GM19238 (cell line): ENCODE results near the gene LENG9.
"Not testable (repeated sequence)": the region's sequence is repeated elsewhere in the genome, so short reads cannot be mapped to it uniquely, and the experiment has no call there.

Experiments used
- DNase-seq: peaks from one replicate; pipeline ENCODE4 v3.0.0; 2011; ENCODE audit warnings: low spot score; ENCODE audit not compliant: insufficient read length

The LENG9 gene

DNA sequence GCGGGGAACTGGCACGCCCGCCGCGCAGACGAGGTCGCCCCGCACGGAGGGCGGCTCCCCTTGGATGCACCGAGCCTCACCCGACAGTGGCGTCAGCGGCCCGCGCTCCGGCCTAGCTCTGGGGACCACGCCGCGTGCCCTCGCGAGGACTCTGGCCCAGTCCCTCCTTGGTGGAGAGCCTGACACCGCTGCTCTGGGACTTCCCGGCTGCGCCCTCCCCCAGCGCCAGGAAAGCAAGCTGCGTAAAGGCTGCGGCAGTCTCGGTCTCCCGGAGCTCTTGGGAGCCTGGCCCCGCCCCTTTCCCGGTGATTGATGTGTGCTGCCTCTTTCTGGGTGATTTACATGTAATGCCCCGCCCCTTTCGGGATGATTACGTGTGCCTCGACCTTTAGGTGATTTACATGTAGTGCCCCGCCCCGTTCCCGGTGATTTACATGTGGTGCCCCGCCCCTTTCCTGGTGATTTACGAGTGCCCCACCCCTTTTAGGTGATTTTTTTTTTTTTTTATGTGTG is at the start of gene LENG9:
Gene LENG9 (minus strand): TSS at position 248 of the 513 bp plus-strand sequence. CDS start 252 bp downstream, outside the sequence.
- peak; percentile 76 for DNase-seq

DNA sequence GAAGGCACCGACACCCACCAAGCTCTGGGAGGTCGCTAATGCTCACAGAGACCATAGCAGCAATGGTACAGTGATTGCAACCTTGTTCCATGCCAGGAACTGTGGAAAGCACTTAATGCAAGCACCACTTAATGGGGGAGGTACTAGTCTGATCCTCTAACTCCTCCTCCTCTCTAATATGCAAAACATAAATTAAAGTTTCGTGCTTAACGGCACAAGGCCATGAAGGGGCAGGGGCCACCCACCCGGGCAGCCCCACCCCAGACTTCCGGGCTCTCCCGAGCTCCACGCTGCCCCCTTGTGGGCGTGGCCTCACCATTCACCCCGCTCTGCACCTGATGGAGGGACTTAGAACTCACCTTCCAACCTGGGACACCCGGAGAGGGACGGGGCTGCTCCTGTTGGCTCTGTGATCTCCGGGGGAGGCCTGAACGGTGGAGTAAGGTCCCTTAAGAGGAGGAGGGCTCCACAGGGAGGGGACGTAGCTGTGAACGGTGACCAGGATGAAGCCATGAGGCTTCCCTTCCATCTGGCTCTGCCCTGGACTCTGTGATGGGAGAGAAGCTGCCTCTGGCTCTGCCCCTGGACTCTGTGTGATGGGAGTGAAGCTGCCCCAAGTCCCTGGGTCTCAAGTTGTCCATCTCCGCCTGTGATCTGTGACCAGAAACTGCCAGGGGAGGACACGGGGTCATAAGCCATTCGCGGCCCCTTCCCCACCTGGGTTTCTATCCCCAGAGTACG is 45.8 kb upstream of the LENG9 start:
- DNase-seq, result not testable (repeated sequence)

GRCh38 chr19:54508487-54508886 is 44.9 kb upstream of the LENG9 start:
- not testable (repeated sequence) for DNase-seq

DNA sequence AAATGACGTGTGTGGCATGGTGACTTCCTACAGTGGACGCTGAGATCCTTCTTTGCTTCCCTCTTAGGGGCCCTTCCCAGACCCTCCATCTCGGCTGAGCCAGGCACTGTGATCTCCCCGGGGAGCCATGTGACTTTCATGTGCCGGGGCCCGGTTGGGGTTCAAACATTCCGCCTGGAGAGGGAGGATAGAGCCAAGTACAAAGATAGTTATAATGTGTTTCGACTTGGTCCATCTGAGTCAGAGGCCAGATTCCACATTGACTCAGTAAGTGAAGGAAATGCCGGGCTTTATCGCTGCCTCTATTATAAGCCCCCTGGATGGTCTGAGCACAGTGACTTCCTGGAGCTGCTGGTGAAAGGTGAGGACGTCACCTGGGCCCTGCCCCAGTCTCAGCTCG is 44.2 kb upstream of the LENG9 start:
- DNase-seq, result no peak

DNA sequence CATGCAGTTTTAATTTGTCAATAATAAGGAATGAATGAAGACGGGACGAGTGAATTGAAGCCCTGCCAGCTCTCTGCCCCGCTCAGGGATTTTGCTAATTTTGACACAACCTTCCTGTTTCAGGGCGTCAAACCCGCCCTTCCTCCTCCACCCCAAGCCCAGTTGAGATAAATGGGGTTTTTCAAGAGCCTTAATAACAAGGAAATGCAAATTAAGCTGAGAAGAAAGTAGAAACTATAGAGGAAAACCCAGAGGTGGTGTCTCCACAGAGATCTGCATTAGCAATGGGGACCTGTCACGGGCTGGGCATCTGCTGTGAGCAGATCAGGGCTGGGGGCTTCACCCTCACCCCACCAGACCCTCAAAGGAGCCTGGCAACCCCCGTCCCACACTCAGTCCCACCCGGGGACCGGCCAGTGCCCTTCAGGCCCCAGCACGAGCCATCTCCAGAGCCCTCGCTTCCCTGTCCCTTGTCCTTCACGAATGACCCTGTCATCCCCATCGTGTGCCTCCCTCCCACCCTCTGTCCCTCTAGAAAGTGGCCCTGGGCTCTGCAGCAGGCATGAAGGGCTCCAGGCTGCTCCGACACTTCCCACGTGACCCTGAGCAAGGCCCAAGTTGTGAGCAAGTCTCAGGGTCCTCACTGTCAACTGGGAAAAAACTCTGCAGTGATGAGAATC is 43.6 kb upstream of the LENG9 start:
- not testable (repeated sequence) for DNase-seq

DNA sequence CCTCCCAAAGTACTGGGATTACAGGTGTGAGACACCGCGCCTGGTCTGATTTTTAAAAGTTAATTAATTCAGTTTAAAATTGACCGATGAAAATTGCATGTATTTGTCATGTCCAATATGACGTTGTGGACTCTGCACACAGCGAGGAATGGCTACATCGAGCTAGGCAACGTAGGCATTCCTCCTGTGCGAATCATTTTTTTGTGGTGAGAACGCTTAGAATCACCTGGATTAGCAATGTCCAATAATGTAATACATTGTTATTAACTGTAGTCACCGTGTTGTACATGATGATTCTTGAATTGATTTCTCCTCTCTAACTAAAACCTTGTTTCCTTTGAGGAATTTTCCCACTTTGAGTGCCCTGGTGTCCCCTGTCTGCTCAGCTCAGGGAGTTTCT is 42.5 kb upstream of the LENG9 start:
- DNase-seq, result no peak

DNA sequence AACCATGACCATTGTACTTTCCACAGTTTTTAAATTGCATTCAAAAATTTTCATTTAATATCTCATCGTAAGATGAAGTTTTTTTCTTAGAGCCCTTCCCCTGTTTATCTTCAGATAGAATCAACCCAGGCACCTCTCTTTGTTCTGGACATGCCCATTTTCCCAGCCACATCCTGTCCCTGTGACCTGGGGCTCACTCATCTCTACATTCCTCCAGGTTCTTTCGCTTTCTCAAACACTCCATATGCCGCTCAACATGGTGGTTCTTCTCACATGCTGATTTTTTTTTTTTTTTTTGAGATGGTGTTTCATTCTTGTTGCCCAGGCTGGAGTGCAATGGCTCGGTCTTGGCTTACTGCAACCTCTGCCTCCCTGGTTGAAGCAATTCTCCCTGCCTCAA is 42.0 kb upstream of the LENG9 start:
- not testable (repeated sequence) for DNase-seq

DNA sequence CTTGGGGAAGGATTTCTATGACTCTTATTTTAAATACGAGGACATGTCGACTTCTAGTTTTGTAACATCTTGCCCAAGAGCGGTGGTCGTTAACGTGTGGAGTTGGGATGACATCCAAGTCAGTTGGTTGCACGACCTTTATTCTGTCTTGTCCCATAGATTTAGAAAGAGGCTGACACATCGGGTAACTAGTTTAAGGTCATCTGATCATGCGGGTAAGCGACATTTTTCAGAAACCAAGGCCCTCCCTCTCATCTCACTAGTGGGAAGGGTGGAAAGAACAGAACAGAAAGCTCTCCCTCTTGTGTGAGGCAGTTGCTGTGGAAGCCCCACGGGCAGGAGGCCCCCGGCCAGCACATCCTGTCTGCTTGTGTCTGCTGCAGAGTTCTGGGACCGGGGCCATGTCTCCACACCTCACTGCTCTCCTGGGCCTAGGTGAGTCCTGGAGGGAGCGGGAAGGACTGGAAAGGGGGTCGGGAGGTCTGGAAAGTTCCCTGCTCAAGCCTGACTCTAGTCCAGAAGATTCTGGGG is 39.0 kb upstream of the LENG9 start, which contains the start of gene LAIR2:
Gene LAIR2 (plus strand): TSS at position 314 of the 531 bp plus-strand sequence. CDS start 88 bp downstream, at position 402.
- no peak for DNase-seq

GRCh38 chr19:54498451-54498772 is 34.8 kb upstream of the LENG9 start:
- DNase-seq, result not testable (repeated sequence)

DNA sequence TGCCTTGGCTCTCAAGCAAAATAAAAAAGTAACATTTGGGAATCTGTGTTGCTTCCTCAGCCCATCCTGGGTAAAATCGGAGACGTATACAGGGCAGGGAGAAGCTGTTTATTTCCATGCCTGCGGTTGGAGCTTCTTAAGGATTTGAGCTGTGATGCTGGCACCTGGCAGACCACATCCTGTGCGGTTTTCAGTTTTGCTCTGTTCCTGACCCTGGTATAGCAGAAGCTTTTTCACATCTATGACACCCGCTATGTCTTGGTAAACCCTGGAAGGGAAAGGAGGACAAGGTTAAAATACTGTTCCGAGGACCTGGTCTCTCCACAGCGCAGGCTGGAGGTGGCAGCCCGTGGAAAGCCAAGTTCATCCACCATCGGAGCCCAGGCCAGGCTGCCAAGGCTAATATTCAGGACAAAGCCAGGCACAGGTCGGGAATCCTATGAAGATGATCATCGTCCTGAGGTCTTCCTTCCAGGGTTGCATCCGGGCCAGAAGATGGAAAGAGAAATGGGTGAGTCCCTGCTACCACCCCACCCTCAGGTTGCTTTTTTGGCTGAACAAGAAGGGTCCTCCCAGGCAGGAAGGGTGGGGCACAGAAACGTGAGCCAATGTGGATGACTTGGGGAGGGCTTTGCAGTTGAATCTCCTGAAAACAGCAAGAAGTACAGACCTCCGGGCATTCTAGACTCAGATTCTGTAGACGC is 34.3 kb upstream of the LENG9 start:
- DNase-seq, result not testable (repeated sequence)

- DNase-seq, result not testable (repeated sequence)
Measured at GRCh38 chr19:54495284-54495683, 31.7 kb upstream of the LENG9 start.

GRCh38 chr19:54493967-54494585 is 30.5 kb upstream of the LENG9 start:
- DNase-seq, result no peak

DNA sequence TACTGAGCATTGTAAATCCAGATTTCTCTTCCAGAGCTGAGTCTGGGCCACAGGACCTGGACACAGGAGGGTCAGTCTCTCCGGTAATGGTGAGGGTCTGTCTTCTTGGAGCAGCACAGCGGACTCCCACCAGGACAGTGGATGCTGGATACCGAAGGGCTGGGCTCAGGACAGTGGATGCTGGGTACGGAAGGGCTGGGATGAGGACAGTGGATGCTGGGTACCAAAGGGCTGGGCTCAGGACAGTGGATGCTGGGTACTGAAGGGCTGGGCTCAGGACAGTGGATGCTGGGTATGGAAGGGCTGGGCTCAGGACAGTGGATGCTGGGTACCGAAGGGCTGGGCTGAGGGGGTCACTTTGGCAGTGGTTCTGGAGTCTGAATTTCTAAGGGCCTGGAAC is 29.5 kb upstream of the LENG9 start:
- DNase-seq, result not testable (repeated sequence)

GRCh38 chr19:54492568-54492967 is 29.0 kb upstream of the LENG9 start:
- DNase-seq, result no peak

GRCh38 chr19:54489766-54490165 is 26.2 kb upstream of the LENG9 start:
- DNase-seq, result no peak

DNA sequence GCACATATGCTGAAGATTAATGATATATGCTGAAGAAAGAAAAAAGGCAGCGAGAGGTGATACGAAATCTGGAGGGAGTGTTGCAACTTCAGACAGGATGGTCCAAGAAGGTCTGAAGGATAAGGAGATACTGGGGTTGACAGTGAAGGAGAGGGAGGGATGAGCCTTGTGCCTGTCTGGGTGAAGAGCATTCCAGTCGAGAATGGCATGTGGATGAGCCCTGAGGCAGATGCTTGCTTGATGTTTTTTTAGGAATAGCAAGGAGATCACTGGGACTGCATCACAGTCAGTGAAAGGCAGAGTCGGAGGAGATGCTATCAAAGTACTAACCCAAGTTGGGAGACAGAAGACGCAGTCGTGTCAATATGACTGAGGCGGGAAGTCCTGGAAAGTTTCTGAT is 25.8 kb upstream of the LENG9 start:
- DNase-seq, result no peak

- no peak for DNase-seq
Measured at GRCh38 chr19:54485851-54486250, 22.3 kb upstream of the LENG9 start.

- DNase-seq, result no peak
Measured at GRCh38 chr19:54484451-54484850, 20.9 kb upstream of the LENG9 start.

- DNase-seq, result no peak
Measured at GRCh38 chr19:54482889-54483288, 19.3 kb upstream of the LENG9 start.

- no peak for DNase-seq
Measured at GRCh38 chr19:54481326-54481930, 17.9 kb upstream of the LENG9 start.

- no peak for DNase-seq
Measured at GRCh38 chr19:54480051-54480450, 16.5 kb upstream of the LENG9 start.
